Keratinocyte (primary cell): ENCODE measurements around the gene BACH1. TPM values are rescaled to one million over a fixed set of nuclear protein-coding genes. Genes with fewer than 3 reads are reported as not detected.

Experiments
- DNase-seq: peaks from one replicate; pipeline ENCODE4 v3.0.0-alpha.2; 2011; ENCODE audit warnings: low read depth, missing footprints, low spot score
- FAIRE-seq: peaks from 2 replicates; lab custom pipeline; 2011; peaks lifted over from hg19 to GRCh38; lab: Jason Lieb, UNC
- H2AFZ ChIP-seq: 2 replicates; pipeline ENCODE4 v1.6.0; 2012; ENCODE audit warnings: low read length, control low read depth, inconsistent platforms; ENCODE audit not compliant: control insufficient read depth
- H3K27ac ChIP-seq: 2 replicates; pipeline ENCODE4 v1.5.1; 2011; ENCODE audit warnings: low read length; ENCODE audit not compliant: control insufficient read depth, insufficient read depth
- H3K27me3 ChIP-seq: 3 replicates; pipeline ENCODE4 v1.6.0; 2011; ENCODE audit warnings: low read length; ENCODE audit not compliant: control insufficient read depth, insufficient read depth; ENCODE audit errors: extremely low read depth
- H3K36me3 ChIP-seq, 2 experiments: 2 replicates in 1 of 2; 3 replicates in 1 of 2; pipeline ENCODE4 v1.5.1; 2011; ENCODE audit warnings: low read length in 2 of 2, mild to moderate bottlenecking in 1 of 2; ENCODE audit not compliant: control insufficient read depth in 2 of 2, insufficient read depth in 2 of 2; ENCODE audit errors: extremely low read depth in 1 of 2
- H3K4me1 ChIP-seq: 3 replicates; pipeline ENCODE4 v1.5.1; 2011; ENCODE audit warnings: low read length; ENCODE audit not compliant: control insufficient read depth, insufficient read depth; ENCODE audit errors: extremely low read depth
- H3K4me2 ChIP-seq: 3 replicates; pipeline ENCODE4 v1.6.0; 2011; ENCODE audit warnings: low read depth, low read length; ENCODE audit not compliant: control insufficient read depth, insufficient read depth; ENCODE audit errors: extremely low read depth
- H3K4me3 ChIP-seq, 3 experiments: fragments of 200-600 bp in 1 of 3; sonication (generic) in 1 of 3; 2 replicates in 2 of 3; 3 replicates in 1 of 3; pipeline ENCODE4 v1.5.1; 2011 to 2016; ENCODE audit warnings: low read length in 3 of 3, mild to moderate bottlenecking in 3 of 3, control low read depth in 2 of 3, inconsistent platforms in 1 of 3, low read depth in 1 of 3, mixed read lengths in 1 of 3, mixed run types in 1 of 3, moderate library complexity in 1 of 3; ENCODE audit not compliant: control insufficient read depth in 2 of 3, insufficient read depth in 2 of 3; ENCODE audit errors: extremely low read depth in 1 of 3
- H3K79me2 ChIP-seq: 2 replicates; pipeline ENCODE4 v1.6.0; 2012; ENCODE audit warnings: low read length; ENCODE audit not compliant: control insufficient read depth, insufficient read depth
- H3K9ac ChIP-seq: 3 replicates; pipeline ENCODE4 v1.6.0; 2011; ENCODE audit warnings: low read length; ENCODE audit not compliant: control insufficient read depth, insufficient read depth; ENCODE audit errors: extremely low read depth
- H3K9me1 ChIP-seq: 3 replicates; pipeline ENCODE4 v1.6.0; 2011; ENCODE audit warnings: low read length; ENCODE audit not compliant: control insufficient read depth, insufficient read depth; ENCODE audit errors: extremely low read depth
- H3K9me3 ChIP-seq: 2 replicates; pipeline ENCODE4 v1.5.1; 2012; ENCODE audit warnings: low read depth, low read length; ENCODE audit not compliant: control insufficient read depth
- H4K20me1 ChIP-seq: 3 replicates; pipeline ENCODE4 v1.6.0; 2011; ENCODE audit warnings: low read length; ENCODE audit not compliant: control insufficient read depth, insufficient read depth; ENCODE audit errors: extremely low read depth
- CTCF ChIP-seq, 3 experiments: IDR thresholded peaks in 1 of 3; conservative IDR thresholded peaks in 1 of 3; optimal IDR thresholded peaks in 1 of 3; 2 replicates in 2 of 3; 3 replicates in 1 of 3; pipeline versions ENCODE3 to v1.5.1; 2011; ENCODE audit warnings: low read length in 3 of 3, mild to moderate bottlenecking in 3 of 3, moderate library complexity in 2 of 3, control low read depth in 1 of 3, inconsistent platforms in 1 of 3; ENCODE audit not compliant: insufficient read depth in 2 of 3; ENCODE audit errors: extremely low read depth in 1 of 3
- EZH2 ChIP-seq: IDR thresholded peaks from one replicate; pipeline ENCODE4 v1.6.1; 2012; ENCODE audit warnings: inconsistent platforms, mild to moderate bottlenecking, low read length, moderate library complexity
- dilution Hi-C: fragments of 300-500 bp; cut with MboI; formaldehyde crosslinking; loops from one replicate; pipeline ENCODE4 v1.7.0; 2020; ENCODE audit warnings: low sequenced_read_pairs; ENCODE audit not compliant: extremely low pct_ligation_motif_present
- polyA plus RNA-seq, 5 experiments: library from polyadenylated mRNA; depleted of rRNA in 3 of 5; stranded (reverse) in 3 of 5; stranded (forward) in 1 of 5; unstranded in 1 of 5; fragments of >200 nt; gene quantifications; 1 replicate in 1 of 5; 2 replicates in 3 of 5; 3 replicates in 1 of 5; pipeline versions ENCODE4 v1.2.1 to v1.2.3, GENCODE V29; 2011 to 2012; ENCODE audit warnings: missing spikeins in 2 of 5, low read depth in 1 of 5, low replicate concordance in 1 of 5

Gene BACH1
- polyA plus RNA-seq, 1 donor (not counting 4 experiments of a cell fraction or from before 2014, with no cell fraction given): 33.1 TPM

GRCh38 chr21:29288239-29288638 lies 10.5 kb upstream of the BACH1 start:
- Histone ChIP-seq H2AFZ (no peak overlapping the region), H3K9me1 (no peaks in the 10 kb centered on the region), H3K27ac (no peak overlapping the region), H3K27me3 (no peaks in the 10 kb centered on the region), H3K4me1 (peaks cover 4% of the 10 kb centered on the region), H4K20me1 (no peaks in the 10 kb centered on the region), H3K9me3 (no peaks in the 10 kb centered on the region), H3K4me3 (no peak overlapping the region), H3K36me3 (no peaks in the 10 kb centered on the region), H3K9ac (no peak overlapping the region), H3K4me2 (no peak overlapping the region), H3K79me2 (no peaks in the 10 kb centered on the region)
- dilution Hi-C loops: no loop called here
- TF ChIP-seq CTCF (optimal IDR thresholded peaks at IDR 0.05 in 1 of 3, IDR thresholded peaks at IDR 0.05 in 1 of 3, conservative IDR thresholded peaks at IDR 0.05 in 1 of 3; ENCODE audit: extremely low read depth in 1 of 3, insufficient read depth in 2 of 3, low read length in 3 of 3) (peak in 1 of 3 experiments; percentile 31), EZH2 (no peak)
- DNase-seq (no peak), FAIRE-seq (no peak)

GRCh38 chr21:29289317-29289716 lies 9.4 kb upstream of the BACH1 start:
- Histone ChIP-seq H3K4me2 (no peak overlapping the region), H3K9ac (no peak overlapping the region), H3K9me3 (no peaks in the 10 kb centered on the region), H3K4me1 (peaks cover 4% of the 10 kb centered on the region), H3K4me3 (no peak overlapping the region), H3K9me1 (no peaks in the 10 kb centered on the region), H3K27me3 (no peaks in the 10 kb centered on the region), H3K79me2 (no peaks in the 10 kb centered on the region), H3K27ac (no peak overlapping the region), H2AFZ (no peak overlapping the region), H4K20me1 (no peaks in the 10 kb centered on the region), H3K36me3 (no peaks in the 10 kb centered on the region)
- FAIRE-seq (no peak), DNase-seq (no peak)
- TF ChIP-seq CTCF (optimal IDR thresholded peaks at IDR 0.05 in 1 of 3, IDR thresholded peaks at IDR 0.05 in 1 of 3, conservative IDR thresholded peaks at IDR 0.05 in 1 of 3; ENCODE audit: extremely low read depth in 1 of 3, insufficient read depth in 2 of 3, low read length in 3 of 3) (no peak), EZH2 (no peak)
- dilution Hi-C loops: no loop called here
